Amygdala (tissue), 56 donors: ENCODE data around the gene EDEM3.
"Not testable (repeated sequence)": the region's sequence is repeated elsewhere in the genome, so short reads cannot be mapped to it uniquely, and the experiment has no call there.

ENCODE experiments used
- DNase-seq, 56 donors: peaks; one replicate each; lab custom pipeline; 2025; lab: John Stamatoyannopoulos, UW

Gene EDEM3

GRCh38 chr1:184680611-184681225, 73.9 kb downstream of the EDEM3 start:
- not testable (repeated sequence) for DNase-seq

GRCh38 chr1:184679472-184679871, 75.2 kb downstream of the EDEM3 start:
- not testable (repeated sequence) for DNase-seq

- no peak for DNase-seq
These were observed 77.3 kb downstream of the EDEM3 start for GRCh38 chr1:184677344-184677743.

- DNase-seq, result no peak
These were observed 81.4 kb downstream of the EDEM3 start for GRCh38 chr1:184673305-184673704.

- peak in 2 of 56 donors; percentile 15 to 18 for DNase-seq
These were observed 82.5 kb downstream of the EDEM3 start for GRCh38 chr1:184672013-184672726.

GRCh38 chr1:184669391-184669790, 85.3 kb downstream of the EDEM3 start:
- DNase-seq, result no peak

- peak in 1 of 56 donors; percentile 24 for DNase-seq
These were observed 89.3 kb downstream of the EDEM3 start for GRCh38 chr1:184665360-184665759.

- peak in 2 of 56 donors; percentile 56 to 62 for DNase-seq
These were observed 90.0 kb downstream of the EDEM3 start for GRCh38 chr1:184664661-184665060.

GRCh38 chr1:184664042-184664660, 90.5 kb downstream of the EDEM3 start:
- peak in 52 of 56 donors; percentile 29 to 83 (median 65) for DNase-seq

GRCh38 chr1:184661801-184662200, 92.9 kb downstream of the EDEM3 start:
- no peak for DNase-seq

- no peak for DNase-seq
These were observed 94.0 kb downstream of the EDEM3 start for GRCh38 chr1:184660462-184661191.

- no peak for DNase-seq
These were observed 96.6 kb downstream of the EDEM3 start for GRCh38 chr1:184658055-184658454.

- DNase-seq, result no peak
These were observed 98.4 kb downstream of the EDEM3 start for GRCh38 chr1:184656221-184656620.

GRCh38 chr1:184655185-184655584, 99.5 kb downstream of the EDEM3 start:
- peak in 1 of 56 donors; percentile 23 for DNase-seq

- no peak for DNase-seq
These were observed 104.3 kb downstream of the EDEM3 start for GRCh38 chr1:184650177-184650866.

GRCh38 chr1:184649451-184649888, 105.2 kb downstream of the EDEM3 start:
- peak in 4 of 56 donors; percentile 15 to 25 (median 20) for DNase-seq

GRCh38 chr1:184648856-184649201, 105.8 kb downstream of the EDEM3 start:
- no peak for DNase-seq

GRCh38 chr1:184648160-184648855, 106.3 kb downstream of the EDEM3 start:
- no peak for DNase-seq

- no peak for DNase-seq
These were observed 107.2 kb downstream of the EDEM3 start for GRCh38 chr1:184647471-184647870.

- no peak for DNase-seq
These were observed 107.8 kb downstream of the EDEM3 start for GRCh38 chr1:184646824-184647223.
